ENCODE data around the gene CIITA. TPM values are rescaled to one million over a fixed set of nuclear protein-coding genes. Genes with fewer than 3 reads are reported as not detected.
"Not testable (repeated sequence)": the region's sequence is repeated elsewhere in the genome, so short reads cannot be mapped to it uniquely, and the experiment has no call there.

The CIITA gene, protein sequence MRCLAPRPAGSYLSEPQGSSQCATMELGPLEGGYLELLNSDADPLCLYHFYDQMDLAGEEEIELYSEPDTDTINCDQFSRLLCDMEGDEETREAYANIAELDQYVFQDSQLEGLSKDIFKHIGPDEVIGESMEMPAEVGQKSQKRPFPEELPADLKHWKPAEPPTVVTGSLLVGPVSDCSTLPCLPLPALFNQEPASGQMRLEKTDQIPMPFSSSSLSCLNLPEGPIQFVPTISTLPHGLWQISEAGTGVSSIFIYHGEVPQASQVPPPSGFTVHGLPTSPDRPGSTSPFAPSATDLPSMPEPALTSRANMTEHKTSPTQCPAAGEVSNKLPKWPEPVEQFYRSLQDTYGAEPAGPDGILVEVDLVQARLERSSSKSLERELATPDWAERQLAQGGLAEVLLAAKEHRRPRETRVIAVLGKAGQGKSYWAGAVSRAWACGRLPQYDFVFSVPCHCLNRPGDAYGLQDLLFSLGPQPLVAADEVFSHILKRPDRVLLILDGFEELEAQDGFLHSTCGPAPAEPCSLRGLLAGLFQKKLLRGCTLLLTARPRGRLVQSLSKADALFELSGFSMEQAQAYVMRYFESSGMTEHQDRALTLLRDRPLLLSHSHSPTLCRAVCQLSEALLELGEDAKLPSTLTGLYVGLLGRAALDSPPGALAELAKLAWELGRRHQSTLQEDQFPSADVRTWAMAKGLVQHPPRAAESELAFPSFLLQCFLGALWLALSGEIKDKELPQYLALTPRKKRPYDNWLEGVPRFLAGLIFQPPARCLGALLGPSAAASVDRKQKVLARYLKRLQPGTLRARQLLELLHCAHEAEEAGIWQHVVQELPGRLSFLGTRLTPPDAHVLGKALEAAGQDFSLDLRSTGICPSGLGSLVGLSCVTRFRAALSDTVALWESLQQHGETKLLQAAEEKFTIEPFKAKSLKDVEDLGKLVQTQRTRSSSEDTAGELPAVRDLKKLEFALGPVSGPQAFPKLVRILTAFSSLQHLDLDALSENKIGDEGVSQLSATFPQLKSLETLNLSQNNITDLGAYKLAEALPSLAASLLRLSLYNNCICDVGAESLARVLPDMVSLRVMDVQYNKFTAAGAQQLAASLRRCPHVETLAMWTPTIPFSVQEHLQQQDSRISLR
- total RNA-seq: 100 to 1,000 TPM in 1 of 2 donors, 10 to 100 TPM in 1; 13.3 to 104 TPM

- no peaks in the 10 kb centered on the region for H3K9me3 Mint-ChIP-seq
- H3K27ac Mint-ChIP-seq: peak within 1 kb of the TSS; percentile 26 to 81
- peak within 1 kb of the TSS; percentile 83 for H3K4me3 Mint-ChIP-seq
- ATAC-seq (peak; percentile 78 to 82), DNase-seq (ENCODE audit: low spot score) (peak; percentile 76)
- H3K36me3 Mint-ChIP-seq: no peaks in the 10 kb centered on the region
- H3K27me3 Mint-ChIP-seq: peaks cover 0 to 8% of the 10 kb centered on the region in 2 donors
- H3K4me1 Mint-ChIP-seq (ENCODE audit: low read depth in 2 of 2): peaks cover 64 to 76% of the 10 kb centered on the region in 2 donors
These were observed at the start of gene CIITA for GRCh38 chr16:10876799-10877341. Gene CIITA (plus strand): TSS chr16:10877202. CDS start chr16:10877331, 129 bp downstream.

GRCh38 chr16:10827691-10828341 is 49.2 kb upstream of the CIITA start:
- no peaks in the 10 kb centered on the region for H3K27me3 Mint-ChIP-seq
- H3K4me3 Mint-ChIP-seq: no peak overlapping the region
- H3K9me3 Mint-ChIP-seq: no peaks in the 10 kb centered on the region
- no peaks in the 10 kb centered on the region for H3K4me1 Mint-ChIP-seq (ENCODE audit: low read depth in 2 of 2)
- ATAC-seq: peak in 1 of 2 donors; percentile 18
- H3K27ac Mint-ChIP-seq: no peak overlapping the region
- no peak for DNase-seq (ENCODE audit: low spot score)
- no peaks in the 10 kb centered on the region for H3K36me3 Mint-ChIP-seq

- Mint-ChIP-seq H3K27ac (no peak overlapping the region), H3K4me1 (ENCODE audit: low read depth in 2 of 2) (no peaks in the 10 kb centered on the region), H3K36me3 (no peaks in the 10 kb centered on the region), H3K4me3 (no peak overlapping the region), H3K27me3 (no peaks in the 10 kb centered on the region), H3K9me3 (no peaks in the 10 kb centered on the region)
- DNase-seq (ENCODE audit: low spot score) (no peak), ATAC-seq (peak; percentile 24 to 28)
These were observed 48.1 kb upstream of the CIITA start for GRCh38 chr16:10828851-10829366.

GRCh38 chr16:10829390-10830098 is 47.5 kb upstream of the CIITA start:
- H3K27me3 Mint-ChIP-seq: not testable (repeated sequence)

GRCh38 chr16:10830240-10830639 is 46.8 kb upstream of the CIITA start:
- H3K36me3 Mint-ChIP-seq; H3K9me3 Mint-ChIP-seq; H3K27ac Mint-ChIP-seq; DNase-seq (ENCODE audit: low spot score); ATAC-seq; H3K4me3 Mint-ChIP-seq; H3K27me3 Mint-ChIP-seq: not testable (repeated sequence)
- H3K4me1 Mint-ChIP-seq (ENCODE audit: low read depth in 2 of 2): peaks cover 6 to 12% of the 10 kb centered on the region in 2 donors

More at GRCh38 chr16:10829390-10830098, 47.5 kb upstream of the CIITA start:
- DNase-seq (ENCODE audit: low spot score); H3K9me3 Mint-ChIP-seq; H3K4me1 Mint-ChIP-seq (ENCODE audit: low read depth in 2 of 2); H3K4me3 Mint-ChIP-seq; H3K36me3 Mint-ChIP-seq; ATAC-seq; H3K27ac Mint-ChIP-seq: not testable (repeated sequence)

DNA sequence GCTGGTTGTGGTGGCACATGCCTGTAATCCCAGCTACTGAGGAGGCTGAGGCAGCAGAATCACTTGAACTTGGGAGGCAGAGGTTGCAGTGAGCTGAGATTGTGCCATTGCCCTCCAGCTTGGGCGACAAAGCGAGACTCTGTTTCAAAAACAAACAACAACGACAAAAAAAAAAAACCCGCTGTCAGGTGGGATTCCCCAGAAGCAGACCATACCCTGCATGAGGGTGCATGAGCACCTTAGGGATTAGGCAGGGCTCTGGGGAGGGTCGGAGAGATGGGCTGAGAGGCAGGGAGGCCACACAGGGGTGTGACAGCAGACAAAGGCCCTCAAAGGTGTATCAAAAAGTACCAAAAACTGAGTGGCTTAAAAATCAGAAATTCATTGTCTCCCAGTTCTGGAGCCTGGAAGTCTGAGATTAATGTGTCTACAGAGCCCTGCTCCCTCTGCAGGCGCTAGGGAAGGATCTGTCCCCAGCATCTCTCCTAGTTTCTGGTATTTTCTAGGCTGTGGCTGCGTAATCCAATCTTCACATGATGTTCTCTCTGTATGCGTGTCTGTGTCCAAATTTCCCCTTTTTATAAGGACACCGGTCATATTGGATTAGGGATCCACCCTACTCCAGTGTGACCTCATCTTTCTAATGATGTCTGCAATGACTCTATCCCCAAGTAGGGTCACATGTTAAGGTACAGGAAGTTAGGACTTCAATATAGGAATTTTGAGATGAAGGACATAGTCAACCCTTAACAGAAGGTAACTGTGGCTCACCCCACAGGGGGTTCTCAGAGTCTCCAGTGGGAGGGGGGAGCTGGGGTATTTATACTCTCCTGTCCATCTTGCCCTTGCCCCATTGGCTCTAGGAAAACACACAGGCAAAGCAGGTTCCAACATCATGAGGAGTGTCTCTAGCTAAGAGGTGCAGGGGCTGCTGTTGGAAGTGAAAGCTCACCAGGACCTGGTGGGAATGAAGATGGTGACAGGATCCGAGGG is 44.8 kb upstream of the CIITA start:
- no peaks in the 10 kb centered on the region for H3K9me3 Mint-ChIP-seq
- H3K4me3 Mint-ChIP-seq: no peak overlapping the region
- H3K27me3 Mint-ChIP-seq: peaks cover 7 to 8% of the 10 kb centered on the region in 2 donors
- peaks cover 12 to 30% of the 10 kb centered on the region in 2 donors for H3K4me1 Mint-ChIP-seq (ENCODE audit: low read depth in 2 of 2)
- ATAC-seq (no peak), DNase-seq (ENCODE audit: low spot score) (no peak)
- H3K27ac Mint-ChIP-seq: no peak overlapping the region
- no peaks in the 10 kb centered on the region for H3K36me3 Mint-ChIP-seq

- no peak overlapping the region for H3K4me3 Mint-ChIP-seq
- peaks cover 7 to 8% of the 10 kb centered on the region in 2 donors for H3K27me3 Mint-ChIP-seq
- peaks cover 12 to 30% of the 10 kb centered on the region in 2 donors for H3K4me1 Mint-ChIP-seq (ENCODE audit: low read depth in 2 of 2)
- no peak for ATAC-seq
- no peaks in the 10 kb centered on the region for H3K36me3 Mint-ChIP-seq
- H3K9me3 Mint-ChIP-seq: no peaks in the 10 kb centered on the region
- DNase-seq (ENCODE audit: low spot score): no peak
- no peak overlapping the region for H3K27ac Mint-ChIP-seq
These were observed 43.7 kb upstream of the CIITA start for GRCh38 chr16:10833271-10833670.

- ATAC-seq: no peak
- no peak for DNase-seq (ENCODE audit: low spot score)
- Mint-ChIP-seq H3K27ac (peak overlapping the region in 1 of 2 donors; percentile 1), H3K9me3 (no peaks in the 10 kb centered on the region), H3K36me3 (no peaks in the 10 kb centered on the region), H3K27me3 (peaks cover 7 to 8% of the 10 kb centered on the region in 2 donors), H3K4me1 (ENCODE audit: low read depth in 2 of 2) (peaks cover 12 to 30% of the 10 kb centered on the region in 2 donors), H3K4me3 (no peak overlapping the region)
These were observed 42.9 kb upstream of the CIITA start for GRCh38 chr16:10834130-10834529.

GRCh38 chr16:10834766-10835165 is 42.2 kb upstream of the CIITA start:
- no peaks in the 10 kb centered on the region for H3K36me3 Mint-ChIP-seq
- H3K27me3 Mint-ChIP-seq: peaks cover 7 to 8% of the 10 kb centered on the region in 2 donors
- no peak for DNase-seq (ENCODE audit: low spot score)
- no peak for ATAC-seq
- H3K4me1 Mint-ChIP-seq (ENCODE audit: low read depth in 2 of 2): peaks cover 12 to 30% of the 10 kb centered on the region in 2 donors
- peak overlapping the region in 1 of 2 donors; percentile 1 for H3K27ac Mint-ChIP-seq
- no peaks in the 10 kb centered on the region for H3K9me3 Mint-ChIP-seq
- H3K4me3 Mint-ChIP-seq: no peak overlapping the region

DNA sequence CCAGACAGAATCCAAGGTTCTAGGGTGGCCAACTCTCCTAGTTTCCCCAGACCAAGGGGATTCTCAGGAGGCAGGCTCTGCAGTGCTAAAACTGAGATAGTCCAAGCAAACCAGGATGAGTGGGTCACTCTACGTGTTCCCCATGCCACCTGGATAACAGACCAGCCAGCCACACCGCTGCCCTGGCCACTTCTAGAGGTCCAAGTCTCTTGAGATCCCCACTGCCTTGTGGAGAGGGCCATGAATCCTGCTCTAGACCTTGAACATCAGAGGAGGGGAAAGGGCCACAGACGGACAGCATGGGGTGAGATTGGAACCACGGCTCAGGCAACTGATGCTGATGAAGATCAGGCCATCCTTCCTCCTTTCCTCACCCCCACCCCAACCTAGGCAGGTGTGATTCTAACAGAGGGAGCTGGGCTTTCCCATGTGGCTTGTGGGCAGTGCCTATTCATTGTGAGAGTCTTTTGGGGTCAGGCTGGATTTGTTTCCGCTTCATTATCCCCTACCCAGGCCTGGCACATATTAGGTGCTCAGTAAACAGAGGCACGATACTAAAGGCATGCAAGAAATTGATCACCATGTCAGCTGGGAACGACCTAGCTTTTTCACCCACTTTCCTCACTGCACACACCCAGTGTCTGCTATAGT is 41.6 kb upstream of the CIITA start:
- peak overlapping the region in 1 of 2 donors; percentile 1 for H3K27ac Mint-ChIP-seq
- H3K4me3 Mint-ChIP-seq: peak overlapping the region; percentile 8
- H3K36me3 Mint-ChIP-seq: no peaks in the 10 kb centered on the region
- DNase-seq (ENCODE audit: low spot score) (peak; percentile 68), ATAC-seq (peak; percentile 84 to 90)
- H3K27me3 Mint-ChIP-seq: peaks cover 7 to 10% of the 10 kb centered on the region in 2 donors
- peaks cover 12 to 30% of the 10 kb centered on the region in 2 donors for H3K4me1 Mint-ChIP-seq (ENCODE audit: low read depth in 2 of 2)
- no peaks in the 10 kb centered on the region for H3K9me3 Mint-ChIP-seq

Data from natural killer cell treated with Interleukin-12 subunit alpha and Interleukin-12 subunit beta and Interleukin-15 and Interleukin-18, amount 100 ng/mL, for 72 hours (primary cell).